NK-92 treated with Interleukin-12 subunit alpha and Interleukin-12 subunit beta, amount 100 ng/mL, for 24 hours (cell line): ENCODE data around the gene NUDT1.
"Not testable (repeated sequence)": the region's sequence is repeated elsewhere in the genome, so short reads cannot be mapped to it uniquely, and the experiment has no call there.

Experiments
- DNase-seq: peaks from one replicate; lab custom pipeline; 2025; lab: John Stamatoyannopoulos, UW

The NUDT1 gene

GRCh38 chr7:2269089-2269990 is 27.3 kb downstream of the NUDT1 start:
- DNase-seq: not testable (repeated sequence)

- no peak for DNase-seq
Observed at GRCh38 chr7:2269991-2270460, 28.0 kb downstream of the NUDT1 start.

- DNase-seq: no peak
Observed at GRCh38 chr7:2270495-2270894, 28.5 kb downstream of the NUDT1 start.

- no peak for DNase-seq
Observed at GRCh38 chr7:2271273-2272026, 29.4 kb downstream of the NUDT1 start.

GRCh38 chr7:2272031-2272430 is 30.0 kb downstream of the NUDT1 start:
- no peak for DNase-seq

- DNase-seq: no peak
Observed at GRCh38 chr7:2273866-2274265, 31.8 kb downstream of the NUDT1 start.

GRCh38 chr7:2274666-2275065 is 32.6 kb downstream of the NUDT1 start:
- DNase-seq: no peak

GRCh38 chr7:2275101-2275500 is 33.1 kb downstream of the NUDT1 start:
- no peak for DNase-seq

GRCh38 chr7:2276107-2276506 is 34.1 kb downstream of the NUDT1 start:
- no peak for DNase-seq

- no peak for DNase-seq
Observed at GRCh38 chr7:2278026-2278425, 36.0 kb downstream of the NUDT1 start.

- DNase-seq: no peak
Observed at GRCh38 chr7:2279896-2280295, 37.9 kb downstream of the NUDT1 start.

- no peak for DNase-seq
Observed at GRCh38 chr7:2280424-2280823, 38.4 kb downstream of the NUDT1 start.

GRCh38 chr7:2281541-2281940 is 39.5 kb downstream of the NUDT1 start:
- DNase-seq: no peak

GRCh38 chr7:2282185-2282751 is 40.2 kb downstream of the NUDT1 start:
- DNase-seq: no peak

GRCh38 chr7:2283074-2283473 is 41.0 kb downstream of the NUDT1 start:
- DNase-seq: no peak

- DNase-seq: no peak
Observed at GRCh38 chr7:2287745-2288144, 45.7 kb downstream of the NUDT1 start.

GRCh38 chr7:2288503-2288902 is 46.5 kb downstream of the NUDT1 start:
- no peak for DNase-seq

GRCh38 chr7:2289111-2289586 is 47.1 kb downstream of the NUDT1 start:
- DNase-seq: no peak

GRCh38 chr7:2289621-2290020 is 47.6 kb downstream of the NUDT1 start:
- no peak for DNase-seq

- no peak for DNase-seq
Observed at GRCh38 chr7:2290877-2291276, 48.9 kb downstream of the NUDT1 start.

- DNase-seq: no peak
Observed at GRCh38 chr7:2295936-2296620, 54.1 kb downstream of the NUDT1 start.

GRCh38 chr7:2296832-2297231 is 54.8 kb downstream of the NUDT1 start:
- no peak for DNase-seq
